ENCODE measurements around the gene AREL1. TPM values are rescaled to one million over a fixed set of nuclear protein-coding genes. Genes with fewer than 3 reads are reported as not detected.

The AREL1 gene
- total RNA-seq, 4 donors from 2014 or later: 45.6 to 61.1 (median 50.4) TPM

GRCh38 chr14:74747237-74747636 lies 34.4 kb upstream of the AREL1 start:
- Histone ChIP-seq H3K9me3 (no peaks in the 10 kb centered on the region), H3K4me3 (replicated peaks in 1 of 3) (no peak overlapping the region), H3K27ac (no peak overlapping the region), H3K27me3 (no peaks in the 10 kb centered on the region), H3K36me3 (no peaks in the 10 kb centered on the region), H3K4me1 (no peaks in the 10 kb centered on the region)
- 92 to 94% methylated on average over 2 of the region's 2 CpGs for WGBS, 2 donors
- DNase-seq: no peak
- intact Hi-C loops (cut with DNase I): no loop called here
- no peak for TF ChIP-seq CTCF (IDR thresholded peaks at IDR 0.05)
- TF ChIP-seq POLR2A (IDR thresholded peaks at IDR 0.05): no peak

- Histone ChIP-seq H3K27me3 (no peaks in the 10 kb centered on the region), H3K4me3 (replicated peaks in 1 of 3) (no peak overlapping the region), H3K27ac (no peak overlapping the region), H3K36me3 (peaks cover 19 to 24% of the 10 kb centered on the region in 2 donors), H3K4me1 (no peaks in the 10 kb centered on the region), H3K9me3 (no peaks in the 10 kb centered on the region)
- TF ChIP-seq POLR2A (IDR thresholded peaks at IDR 0.05) (no peak), CTCF (IDR thresholded peaks at IDR 0.05) (no peak)
- WGBS, 2 donors: 97% methylated on average over 8 of the region's 8 CpGs
- intact Hi-C loops (cut with DNase I): no loop called here
- no peak for DNase-seq
Measured at GRCh38 chr14:74739293-74740030, 26.6 kb upstream of the AREL1 start.

- peaks cover 20 to 40% of the 10 kb centered on the region in 2 donors for H3K36me3 ChIP-seq
- H3K9me3 ChIP-seq: no peaks in the 10 kb centered on the region
- H3K4me3 ChIP-seq (replicated peaks in 1 of 3): no peak overlapping the region
- no peak overlapping the region for H3K27ac ChIP-seq
- DNase-seq: no peak
- no peaks in the 10 kb centered on the region for H3K27me3 ChIP-seq
- 93 to 98% methylated on average over 4 of the region's 4 CpGs for WGBS, 2 donors
- H3K4me1 ChIP-seq: no peaks in the 10 kb centered on the region
- intact Hi-C loops (cut with DNase I): no loop called here
- no peak for TF ChIP-seq POLR2A (IDR thresholded peaks at IDR 0.05)
- TF ChIP-seq CTCF (IDR thresholded peaks at IDR 0.05): no peak
Measured at GRCh38 chr14:74737753-74738325, 25.0 kb upstream of the AREL1 start.

- intact Hi-C loops (cut with DNase I): no loop called here
- Histone ChIP-seq H3K36me3 (peaks cover 20 to 46% of the 10 kb centered on the region in 2 donors), H3K27ac (no peak overlapping the region), H3K4me1 (no peaks in the 10 kb centered on the region), H3K27me3 (no peaks in the 10 kb centered on the region), H3K4me3 (replicated peaks in 1 of 3) (no peak overlapping the region), H3K9me3 (no peaks in the 10 kb centered on the region)
- no peak for DNase-seq
- 94% methylated on average over 4 of the region's 4 CpGs for WGBS, 2 donors
- TF ChIP-seq CTCF (IDR thresholded peaks at IDR 0.05): no peak
Measured at GRCh38 chr14:74735125-74735524, 22.2 kb upstream of the AREL1 start.

GRCh38 chr14:74733221-74733620 lies 20.3 kb upstream of the AREL1 start:
- Histone ChIP-seq H3K9me3 (no peaks in the 10 kb centered on the region), H3K4me1 (no peaks in the 10 kb centered on the region), H3K4me3 (replicated peaks in 1 of 3) (no peak overlapping the region), H3K36me3 (peaks cover 20 to 46% of the 10 kb centered on the region in 2 donors), H3K27me3 (no peaks in the 10 kb centered on the region), H3K27ac (no peak overlapping the region)
- TF ChIP-seq CTCF (IDR thresholded peaks at IDR 0.05): no peak
- no peak for TF ChIP-seq POLR2A (IDR thresholded peaks at IDR 0.05)
- intact Hi-C loops (cut with DNase I): no loop called here
- no peak for DNase-seq
- 89 to 90% methylated on average over 3 of the region's 3 CpGs for WGBS, 2 donors
